Uterus (tissue), 4 donors: ENCODE results near the gene ANKRD63. TPM values are rescaled to one million over a fixed set of nuclear protein-coding genes. Genes with fewer than 3 reads are reported as not detected.

ENCODE experiments used
- DNase-seq, 2 donors: peaks; one replicate each; pipeline ENCODE4 v3.0.0-alpha.2; 2019 to 2020
- H3K27ac ChIP-seq, 2 donors: fragments of 200-600 bp; sonication (generic); 1 replicate in 1 of 2; 2 replicates in 1 of 2; pipeline ENCODE4 v1.5.1; 2016 to 2018
- H3K27me3 ChIP-seq, 2 donors: fragments of 200-600 bp; sonication (generic); one replicate each; pipeline ENCODE4 v1.5.1; 2018 to 2019; ENCODE audit warnings: control low read depth in 1 of 2
- H3K36me3 ChIP-seq, 2 donors: fragments of 200-600 bp; sonication (generic); one replicate each; pipeline ENCODE4 v1.5.1; 2019; ENCODE audit warnings: control low read depth in 1 of 2
- H3K4me1 ChIP-seq, 2 donors: fragments of 200-600 bp; sonication (generic); one replicate each; pipeline ENCODE4 v1.5.1; 2018 to 2019; ENCODE audit warnings: control low read depth in 1 of 2
- H3K4me3 ChIP-seq, 2 donors: fragments of 200-600 bp; sonication (generic); 1 replicate in 1 of 2; 2 replicates in 1 of 2; pipeline ENCODE4 v1.5.1; 2018 to 2019; ENCODE audit warnings: mild to moderate bottlenecking in 1 of 2
- H3K9me3 ChIP-seq, 2 donors: fragments of 200-600 bp; sonication (generic); one replicate each; pipeline ENCODE4 v1.5.1; 2019; ENCODE audit warnings: control low read depth in 1 of 2
- CTCF ChIP-seq, 4 experiments: fragments of 200-600 bp in 2 of 4; fragments of 450-650 bp in 2 of 4; sonication (generic) in 2 of 4; IDR thresholded peaks; one replicate each; pipeline ENCODE4 v1.5.1; 2016 to 2019; ENCODE audit warnings: antibody characterized with exemption in 4 of 4, mild to moderate bottlenecking in 2 of 4, moderate library complexity in 1 of 4
- POLR2A ChIP-seq, 2 donors: fragments of 450-650 bp; IDR thresholded peaks; one replicate each; pipeline ENCODE4 v1.6.1; 2016; ENCODE audit warnings: antibody characterized with exemption in 2 of 2, mild to moderate bottlenecking in 1 of 2, moderate library complexity in 1 of 2
- intact Hi-C: fragments of 100-400 bp; cut with DNase I; formaldehyde crosslinking; loops from one replicate; pipeline ENCODE4 v1.15.1; 2023; ENCODE audit warnings: low total_unique reads
- total RNA-seq, 4 donors: library from RNA; depleted of rRNA in 3 of 4; stranded (reverse); fragments of >200 nt in 3 of 4; gene quantifications; one replicate each; pipeline versions ENCODE4 v1.1.0 to v1.2.4, GENCODE V29; 2014 to 2023
- donor health status: DM: yes; HTN: yes; CAD: no.

ANKRD63 gene
- total RNA-seq, 4 donors from 2014 or later: 0.28 to 0.52 TPM; not detected in 2

GRCh38 chr15:40285151-40285550 lies 2.3 kb upstream of the ANKRD63 start:
- TF ChIP-seq CTCF (IDR thresholded peaks at IDR 0.05) (no peak), POLR2A (IDR thresholded peaks at IDR 0.05) (no peak)
- intact Hi-C loops: loop anchor here (10.0 kb wide), 1 partner anchor 60 kb away; the partner anchor contains the start of gene CCDC9B
- peaks cover 12 to 26% of the 10 kb centered on the region in 2 donors for H3K27me3 ChIP-seq

DNA sequence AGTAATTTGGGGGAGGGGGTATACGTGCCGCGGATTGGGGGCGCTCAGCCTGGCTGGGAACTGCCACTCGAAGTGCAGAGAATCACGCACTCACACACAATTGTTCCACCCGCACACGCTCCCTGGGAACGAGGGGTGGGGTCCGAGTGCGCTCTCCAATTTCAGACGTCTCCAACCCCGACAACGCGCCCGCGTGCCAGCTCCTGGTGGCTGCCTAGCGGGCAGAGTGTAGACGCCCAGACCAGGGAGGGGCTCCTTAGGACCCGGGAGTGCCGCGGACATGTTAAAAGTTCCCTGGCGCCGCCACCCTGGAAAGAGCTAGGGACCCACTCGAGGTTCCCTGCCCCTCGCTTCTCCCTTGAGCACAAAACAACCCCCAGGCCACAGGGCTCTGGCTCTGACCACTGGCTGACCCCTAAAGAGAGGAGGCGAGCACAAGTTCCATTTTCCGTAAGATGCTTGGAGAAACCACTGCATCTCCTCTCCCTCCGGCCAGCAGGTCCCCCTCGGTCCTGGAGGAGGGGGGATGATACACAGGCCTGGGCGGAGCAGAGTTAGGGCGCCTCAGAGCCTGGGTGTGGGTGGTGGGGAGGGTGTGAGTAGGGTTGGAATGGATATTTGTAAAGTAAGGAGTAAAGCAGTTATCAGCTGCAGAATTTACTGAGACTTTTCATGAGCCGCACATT lies 894 bp upstream of the ANKRD63 start:
- peaks cover 0 to 21% of the 10 kb centered on the region in 2 donors for H3K4me1 ChIP-seq
- TF ChIP-seq CTCF (IDR thresholded peaks at IDR 0.05) (no peak), POLR2A (IDR thresholded peaks at IDR 0.05) (no peak)
- no peaks in the 10 kb centered on the region for H3K36me3 ChIP-seq
- no peak for DNase-seq
- no peak overlapping the region for H3K4me3 ChIP-seq
- intact Hi-C loops: loop anchor here (10.0 kb wide), 1 partner anchor 61 kb away; the partner anchor contains the start of gene CCDC9B
- no peaks in the 10 kb centered on the region for H3K9me3 ChIP-seq
- H3K27ac ChIP-seq: no peak overlapping the region
- H3K27me3 ChIP-seq: peaks cover 19 to 32% of the 10 kb centered on the region in 2 donors

More at GRCh38 chr15:40285151-40285550, 2.3 kb upstream of the ANKRD63 start:
- H3K4me3 ChIP-seq: no peak overlapping the region
- DNase-seq: no peak
- no peaks in the 10 kb centered on the region for H3K9me3 ChIP-seq
- no peaks in the 10 kb centered on the region for H3K36me3 ChIP-seq
- peaks cover 0 to 21% of the 10 kb centered on the region in 2 donors for H3K4me1 ChIP-seq
- H3K27ac ChIP-seq: no peak overlapping the region

- Histone ChIP-seq H3K4me3 (peak overlapping the region in 1 of 2 donors; percentile 31), H3K36me3 (no peaks in the 10 kb centered on the region), H3K9me3 (no peaks in the 10 kb centered on the region), H3K4me1 (peaks cover 0 to 21% of the 10 kb centered on the region in 2 donors), H3K27me3 (peaks cover 19 to 32% of the 10 kb centered on the region in 2 donors), H3K27ac (no peak overlapping the region)
- intact Hi-C loops: loop anchor here (10.0 kb wide), 1 partner anchor 62 kb away; the partner anchor contains the start of gene CCDC9B
- peak in 2 of 4 experiments; percentile 13 for TF ChIP-seq CTCF (IDR thresholded peaks at IDR 0.05)
- TF ChIP-seq POLR2A (IDR thresholded peaks at IDR 0.05): no peak
- DNase-seq: no peak
Measured at GRCh38 chr15:40282147-40282868, 556 bp downstream of the ANKRD63 start.

DNA sequence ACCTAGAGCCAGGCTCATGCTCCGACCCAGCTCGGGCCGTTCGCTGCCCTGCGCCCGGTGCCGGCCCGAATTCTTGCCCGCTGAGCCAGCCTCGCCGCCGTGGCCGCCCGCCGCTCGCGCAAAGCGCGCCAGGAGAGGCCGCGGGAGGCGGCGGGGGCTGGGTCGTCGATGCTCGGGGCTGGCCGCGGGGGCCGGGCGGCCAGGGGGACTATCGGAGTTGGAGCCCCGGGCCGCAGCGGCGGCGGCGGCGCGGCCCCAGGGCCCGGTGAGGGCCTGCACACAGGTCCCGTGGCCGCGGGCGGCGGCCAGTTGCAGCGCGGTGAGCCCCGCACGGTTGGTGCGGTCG lies 1.1 kb downstream of the ANKRD63 start:
- intact Hi-C loops: loop anchor here (10.0 kb wide), 1 partner anchor 63 kb away; the partner anchor contains the start of gene CCDC9B
- H3K9me3 ChIP-seq: no peaks in the 10 kb centered on the region
- H3K36me3 ChIP-seq: no peaks in the 10 kb centered on the region
- no peak overlapping the region for H3K27ac ChIP-seq
- H3K27me3 ChIP-seq: peaks cover 19 to 32% of the 10 kb centered on the region in 2 donors
- peak overlapping the region in 1 of 2 donors; percentile 31 for H3K4me3 ChIP-seq
- no peak for TF ChIP-seq POLR2A (IDR thresholded peaks at IDR 0.05)
- no peak for TF ChIP-seq CTCF (IDR thresholded peaks at IDR 0.05)
- no peak for DNase-seq
- H3K4me1 ChIP-seq: peaks cover 0 to 21% of the 10 kb centered on the region in 2 donors
